Renal cortex interstitium (tissue), 11 donors: ENCODE results near the gene HCST. TPM values are rescaled to one million over a fixed set of nuclear protein-coding genes. Genes with fewer than 3 reads are reported as not detected.
"Not testable (repeated sequence)": the region's sequence is repeated elsewhere in the genome, so short reads cannot be mapped to it uniquely, and the experiment has no call there.

Experiments
- DNase-seq, 11 donors: peaks; one replicate each; pipeline ENCODE4 v3.0.0-alpha.2; 2013; ENCODE audit warnings: low read depth in 9 of 11, low spot score in 4 of 11; ENCODE audit errors: extremely low read depth in 1 of 11
- polyA plus RNA-seq, 3 donors: library from polyadenylated mRNA; unstranded; fragments of 120-200 nt; gene quantifications; one replicate each; pipeline ENCODE4 v1.2.1, GENCODE V29; 2013; ENCODE audit not compliant: insufficient read length in 3 of 3

Gene HCST
- polyA plus RNA-seq, 3 donors, result 3.3 to 5.4 (median 5.3) TPM

DNA sequence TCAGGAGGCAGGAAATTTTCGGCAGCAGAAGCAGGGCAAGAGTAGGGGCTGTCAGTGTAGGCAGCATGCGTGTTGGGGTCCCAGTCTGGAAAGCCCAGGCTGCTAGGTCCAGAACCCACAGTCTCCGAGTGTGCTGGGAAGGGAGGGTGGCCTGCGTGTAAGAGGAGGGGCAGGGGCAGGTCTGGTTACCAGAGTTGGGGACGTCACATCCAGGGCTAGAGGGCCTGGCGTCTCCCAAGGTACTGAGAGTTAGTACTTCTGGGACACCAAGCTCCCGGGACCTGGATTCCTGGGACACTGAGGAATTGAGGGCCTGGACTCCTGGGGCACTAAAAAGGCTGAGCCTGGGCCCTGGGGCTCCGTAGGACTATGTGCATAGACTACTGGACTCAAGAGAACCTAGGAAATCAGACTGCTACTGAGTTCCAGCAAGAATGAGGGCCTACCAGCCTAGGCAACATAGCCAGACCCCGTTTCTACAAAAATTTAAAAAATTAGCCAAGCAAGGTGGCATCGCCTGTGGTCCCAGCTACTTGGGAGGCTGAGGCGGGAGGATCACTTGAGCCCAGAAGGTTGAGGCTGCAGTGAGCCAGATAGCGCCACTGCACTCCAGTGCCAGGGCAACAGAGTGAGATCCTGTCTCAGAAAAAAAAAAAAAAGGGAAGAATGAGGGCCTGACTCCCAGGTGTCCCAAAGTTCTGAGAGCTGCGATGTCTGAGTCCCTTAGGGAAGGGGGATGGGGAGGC is 4.5 kb upstream of the HCST start:
- DNase-seq, result no peak

DNA sequence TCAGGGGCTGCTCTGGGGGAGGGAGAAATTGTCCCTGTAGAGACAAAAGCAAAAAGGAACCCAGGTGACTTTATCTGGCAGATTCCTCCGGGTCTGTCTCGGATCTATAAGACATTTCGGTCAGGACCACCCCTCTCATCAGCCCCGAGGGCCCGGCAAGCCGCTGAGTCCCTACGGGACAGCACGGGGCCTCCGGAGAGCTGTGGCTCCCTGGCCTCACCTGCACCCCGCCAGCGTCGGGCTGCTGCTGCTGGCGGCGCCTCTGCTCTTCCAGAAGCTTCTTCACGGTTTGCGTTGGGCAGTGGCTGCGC is 3.9 kb upstream of the HCST start:
- no peak for DNase-seq

DNA sequence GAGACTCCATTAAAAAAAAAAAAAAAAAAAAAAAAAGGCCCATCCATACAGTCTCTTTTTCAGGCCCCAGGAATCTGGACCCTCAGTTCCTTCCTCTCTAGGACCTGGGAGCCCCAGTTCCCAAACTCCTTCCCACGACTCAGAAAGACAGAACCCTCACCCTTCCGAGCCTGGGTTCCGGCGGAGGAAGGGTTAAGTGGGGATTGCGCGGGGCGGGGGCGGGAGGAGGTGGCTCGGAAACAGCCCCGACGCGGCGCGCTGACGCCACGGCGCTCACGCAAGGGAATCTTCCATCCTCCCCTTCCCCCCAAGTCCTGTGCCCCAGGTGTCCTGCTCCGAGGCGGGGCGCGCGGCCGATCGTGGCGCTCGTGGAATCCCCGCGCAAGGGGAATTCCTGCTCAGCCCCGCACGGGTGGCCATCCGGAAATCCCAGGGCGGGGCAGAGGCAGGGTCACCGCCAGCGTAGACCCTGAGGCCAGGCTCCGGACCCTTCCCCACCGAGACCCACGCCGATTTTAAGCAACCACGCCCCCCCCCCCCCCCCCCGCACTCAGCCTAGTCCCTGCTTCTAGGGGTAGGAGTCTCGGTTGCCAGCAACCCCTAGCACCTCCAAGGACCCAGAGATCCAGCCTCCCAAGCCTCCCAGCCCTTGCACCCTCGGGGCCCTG is 2.6 kb upstream of the HCST start:
- DNase-seq, result peak in 10 of 11 donors; percentile 61 to 75 (median 69)

DNA sequence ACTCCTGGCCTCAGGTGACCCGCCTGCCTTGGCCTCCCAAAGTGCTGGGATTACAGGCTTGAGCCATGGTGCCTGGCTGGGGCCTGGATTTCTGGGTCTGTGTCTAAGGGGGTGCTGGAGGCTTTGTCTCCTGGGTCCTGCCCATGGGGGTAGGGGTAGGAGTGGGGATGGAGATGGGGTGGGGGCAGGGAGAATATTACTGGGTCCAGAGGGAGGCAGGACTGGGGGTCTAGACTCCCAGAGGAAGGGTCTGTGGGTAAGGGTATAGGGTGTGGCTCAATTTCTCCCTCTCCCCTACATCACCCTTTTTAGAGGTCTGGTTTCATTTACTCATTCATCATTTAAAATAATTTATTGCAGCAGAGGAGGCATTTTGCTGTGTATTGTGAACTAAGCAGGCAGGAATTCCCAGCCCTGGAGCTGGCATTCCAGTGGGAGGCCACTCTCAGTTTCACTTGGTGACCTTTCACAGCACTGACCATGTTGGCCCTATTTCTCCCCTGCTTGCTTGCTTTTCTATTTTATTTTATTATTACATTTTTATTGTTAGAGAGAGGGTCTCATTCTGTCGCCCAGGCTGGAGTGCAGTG is 1.2 kb upstream of the HCST start:
- DNase-seq, result peak in 1 of 11 donors; percentile 18

DNA sequence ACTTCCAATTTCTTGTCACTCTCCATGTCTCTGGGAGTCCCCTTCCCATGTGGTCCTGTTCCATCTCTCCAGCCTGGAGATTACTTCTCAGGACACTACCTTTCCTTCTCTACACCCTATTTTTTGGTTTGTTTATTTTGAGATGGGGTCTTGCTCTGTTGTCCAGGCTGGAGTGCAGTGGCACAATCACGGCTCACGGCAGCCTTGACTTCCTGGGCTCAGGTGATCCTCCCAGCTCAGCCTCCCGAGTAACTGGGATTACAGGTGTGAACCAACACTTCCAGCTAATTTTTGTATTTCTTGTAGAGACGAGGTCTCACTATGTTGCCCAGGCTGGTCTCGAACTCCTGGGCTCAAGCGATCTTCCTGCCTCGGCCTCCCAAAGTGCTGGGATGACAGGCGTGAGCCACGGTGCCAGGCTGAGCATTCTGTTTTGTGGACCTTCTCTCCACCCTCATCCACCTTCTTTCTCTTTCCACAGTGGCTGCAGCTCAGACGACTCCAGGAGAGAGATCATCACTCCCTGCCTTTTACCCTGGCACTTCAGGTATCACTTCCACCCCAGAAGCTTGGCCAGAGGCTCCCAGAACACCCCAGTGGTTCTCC is 644 bp downstream of the HCST start:
- no peak for DNase-seq

DNA sequence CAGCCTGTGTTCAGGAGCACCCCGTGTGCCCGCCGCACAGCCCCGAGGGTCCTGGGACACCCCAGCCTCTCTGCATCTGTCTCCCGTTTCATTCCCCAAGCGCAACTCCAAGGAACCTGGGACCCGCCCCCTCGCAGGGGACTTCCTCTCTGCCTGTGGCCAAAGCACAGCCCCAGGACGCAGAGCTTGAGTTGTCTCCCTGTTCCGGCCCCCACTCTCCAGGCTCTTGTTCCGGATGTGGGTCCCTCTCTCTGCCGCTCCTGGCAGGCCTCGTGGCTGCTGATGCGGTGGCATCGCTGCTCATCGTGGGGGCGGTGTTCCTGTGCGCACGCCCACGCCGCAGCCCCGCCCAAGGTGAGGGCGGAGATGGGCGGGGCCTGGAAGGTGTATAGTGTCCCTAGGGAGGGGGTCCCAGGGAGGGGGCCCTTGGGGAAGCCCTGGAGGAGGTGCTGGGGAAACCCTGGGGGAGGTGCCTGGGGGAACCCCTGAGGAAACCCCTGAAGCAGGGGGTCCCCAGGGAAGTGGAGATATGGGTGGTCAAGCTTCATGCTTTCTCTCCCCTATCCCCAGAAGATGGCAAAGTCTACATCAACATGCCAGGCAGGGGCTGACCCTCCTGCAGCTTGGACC is 1.3 kb downstream of the HCST start:
- DNase-seq, result peak in 4 of 11 donors; percentile 42 to 50 (median 47)

DNA sequence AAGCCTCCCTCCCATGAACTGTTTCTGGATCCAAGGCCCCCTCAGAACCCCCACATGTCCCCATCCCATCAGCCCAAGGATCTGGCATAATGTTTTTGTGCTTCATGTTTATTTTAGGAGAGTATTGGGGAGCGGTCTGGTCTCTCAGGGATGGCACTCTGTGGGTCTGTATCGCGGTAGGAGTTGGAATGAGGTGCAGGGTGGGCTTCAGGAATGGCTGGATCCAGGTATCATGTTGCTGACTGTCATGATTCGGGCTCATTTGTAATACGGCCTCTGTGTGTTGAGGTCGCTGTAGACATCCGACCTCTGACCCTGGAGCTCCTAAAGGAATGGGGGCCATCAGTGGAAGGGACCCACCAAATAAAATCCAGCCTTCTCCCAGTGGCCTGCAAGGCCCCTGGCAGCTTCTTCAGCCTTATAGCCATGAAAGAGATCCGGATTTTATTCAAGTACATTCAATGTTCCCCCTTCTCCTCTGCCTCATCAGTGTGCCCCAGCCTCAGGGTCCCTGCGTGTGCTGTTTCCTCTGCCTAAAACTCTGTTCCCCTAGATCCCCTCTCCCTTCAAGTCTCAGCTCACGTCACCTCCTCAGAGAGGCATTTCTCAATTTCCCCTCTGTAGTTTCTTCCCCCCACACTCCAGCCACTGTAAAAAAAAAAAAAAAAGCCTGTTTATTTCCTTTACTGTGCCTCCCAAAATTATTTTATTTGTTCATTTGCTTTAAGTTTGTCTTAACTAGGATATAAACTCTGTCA is 2.2 kb downstream of the HCST start:
- DNase-seq, result no peak

DNA sequence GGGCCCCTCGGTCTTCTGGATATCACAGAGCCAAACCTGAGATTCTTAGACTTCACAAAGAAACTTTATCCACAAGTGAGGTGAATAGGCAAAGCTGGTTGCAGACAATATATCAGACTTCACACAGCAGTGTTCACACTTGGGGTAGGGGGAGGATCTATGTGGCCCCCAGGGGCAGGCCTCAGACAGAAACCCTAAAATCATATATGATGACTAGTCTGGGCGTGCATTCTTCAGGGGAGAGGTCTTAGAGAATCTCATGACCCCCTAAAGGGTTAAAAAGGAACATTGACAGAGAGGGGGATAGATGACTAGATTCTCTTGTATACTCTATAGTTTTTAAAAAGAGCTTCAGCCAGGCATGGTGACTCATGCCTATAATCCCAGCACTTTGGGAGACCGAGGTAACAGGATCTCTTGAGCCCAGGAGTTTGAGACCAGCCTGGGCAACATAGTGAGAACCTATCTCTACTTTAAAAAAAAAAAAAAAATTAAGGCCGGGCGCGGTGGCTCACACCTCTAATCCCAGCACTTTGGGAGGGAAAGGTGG is 2.9 kb downstream of the HCST start:
- DNase-seq, result no peak

DNA sequence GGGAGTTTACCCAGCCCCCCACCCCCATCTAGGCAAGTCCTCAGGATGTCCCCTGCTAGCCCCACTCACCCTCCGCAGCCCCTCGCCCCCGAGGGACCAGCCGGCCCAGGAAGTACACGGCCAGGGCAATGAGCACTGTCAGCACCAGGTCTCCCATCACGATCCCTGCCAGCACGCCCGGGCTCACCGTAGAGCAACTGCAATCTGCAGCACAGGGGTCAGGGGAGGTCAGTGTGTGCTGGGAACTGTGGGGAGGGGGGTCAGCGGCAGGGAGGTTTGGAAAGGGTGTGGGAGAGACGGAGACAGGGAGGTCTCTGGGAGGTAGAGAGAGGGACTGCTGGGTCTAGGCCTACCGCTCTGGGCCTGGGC is 5.0 kb downstream of the HCST start:
- no peak for DNase-seq

DNA sequence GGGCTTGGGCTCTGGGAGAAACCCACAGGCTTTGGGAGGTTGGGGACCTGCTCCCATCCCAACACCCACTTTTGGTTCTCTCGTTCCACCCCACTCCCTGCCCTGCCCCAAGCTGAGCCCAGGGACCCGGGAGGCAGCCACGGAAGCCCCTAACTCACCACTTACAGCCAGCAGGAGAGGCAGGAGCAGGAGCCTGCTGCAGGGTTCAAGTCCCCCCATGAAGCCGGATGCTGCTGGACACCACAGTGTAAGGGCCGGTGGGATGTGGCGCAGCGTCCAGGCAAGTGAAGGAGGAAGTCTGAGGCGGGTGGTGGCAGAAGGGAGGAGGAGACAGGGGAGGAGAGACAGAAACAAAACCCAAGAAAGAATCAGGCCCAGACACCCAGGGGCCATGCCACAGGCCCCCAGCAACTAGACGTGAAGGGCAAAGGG is 5.7 kb downstream of the HCST start, which contains the start of gene TYROBP:
TYROBP (minus strand) TSS at position 286 of the 432 bp plus-strand sequence; CDS start at position 219, 67 bp downstream.
- no peak for DNase-seq

DNA sequence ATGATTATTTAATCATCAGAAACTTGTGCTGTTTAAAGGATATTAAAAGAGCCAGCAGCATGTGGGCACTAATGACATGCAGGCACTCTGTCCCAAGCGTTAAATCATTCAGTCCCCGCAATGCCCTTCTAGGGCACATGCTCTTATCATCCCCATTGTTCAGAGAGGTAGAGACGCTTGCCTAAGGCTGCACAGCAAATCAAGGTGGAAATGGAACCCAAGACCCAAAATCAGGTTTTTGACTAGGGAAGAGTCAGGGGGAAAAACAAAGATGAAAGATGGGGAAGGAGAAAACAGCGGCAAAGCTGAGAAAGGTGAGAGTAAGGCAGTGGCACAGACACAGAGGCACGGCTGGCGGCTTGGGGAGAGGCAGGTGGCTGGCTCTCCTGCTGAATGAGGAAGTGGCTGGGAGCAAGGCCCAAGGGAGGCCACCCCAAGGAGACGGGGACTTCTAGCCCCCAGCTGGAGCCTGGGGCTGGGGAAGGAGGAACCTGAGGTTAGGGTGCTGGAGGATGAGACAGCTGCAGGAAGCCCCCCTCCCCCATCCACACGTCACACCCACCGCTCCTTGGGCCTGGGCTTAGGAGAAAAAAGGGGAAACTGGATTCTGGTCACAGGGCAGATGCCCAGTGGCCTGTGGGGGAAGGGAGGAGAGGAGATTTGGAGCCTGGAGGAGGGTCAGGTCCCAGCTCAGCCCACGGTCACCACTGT is 6.8 kb downstream of the HCST start:
- DNase-seq, result no peak

DNA sequence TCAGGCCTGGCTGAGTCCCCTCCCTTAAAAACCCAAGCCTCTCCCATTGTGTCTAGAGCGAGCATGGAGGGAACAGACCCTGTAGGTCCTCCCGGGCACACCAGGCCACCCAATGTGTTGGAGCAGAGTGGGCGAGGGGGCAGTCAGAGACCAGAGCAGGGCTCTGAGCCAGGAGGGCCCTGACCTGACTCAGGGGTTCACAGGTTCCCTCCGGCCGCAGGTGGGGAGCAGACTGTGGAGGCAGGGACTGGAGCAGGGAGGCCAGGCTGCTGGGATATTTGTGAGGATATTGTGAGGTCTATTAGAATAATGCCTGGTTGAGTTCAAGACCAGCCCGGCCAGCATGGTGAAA is 7.3 kb downstream of the HCST start:
- no peak for DNase-seq

DNA sequence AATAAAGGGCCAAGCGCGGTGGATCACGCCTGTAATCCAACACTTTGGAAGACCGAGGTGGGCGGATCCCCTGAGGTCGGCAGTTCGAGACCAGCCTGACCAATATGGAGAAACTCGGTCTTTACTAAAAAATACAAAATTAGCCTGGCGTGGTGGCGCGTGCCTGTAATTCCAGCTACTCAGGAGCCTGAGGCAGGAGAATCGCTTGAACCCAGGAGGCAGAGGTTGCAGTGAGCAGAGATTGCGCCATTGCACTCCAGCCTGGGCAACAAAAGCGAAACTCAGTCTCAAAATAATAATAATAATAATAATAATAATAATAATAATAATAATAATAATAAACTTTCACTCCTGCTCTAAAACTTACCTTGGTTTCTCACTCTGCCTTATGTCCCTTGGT is 8.0 kb downstream of the HCST start:
- DNase-seq, result not testable (repeated sequence)

DNA sequence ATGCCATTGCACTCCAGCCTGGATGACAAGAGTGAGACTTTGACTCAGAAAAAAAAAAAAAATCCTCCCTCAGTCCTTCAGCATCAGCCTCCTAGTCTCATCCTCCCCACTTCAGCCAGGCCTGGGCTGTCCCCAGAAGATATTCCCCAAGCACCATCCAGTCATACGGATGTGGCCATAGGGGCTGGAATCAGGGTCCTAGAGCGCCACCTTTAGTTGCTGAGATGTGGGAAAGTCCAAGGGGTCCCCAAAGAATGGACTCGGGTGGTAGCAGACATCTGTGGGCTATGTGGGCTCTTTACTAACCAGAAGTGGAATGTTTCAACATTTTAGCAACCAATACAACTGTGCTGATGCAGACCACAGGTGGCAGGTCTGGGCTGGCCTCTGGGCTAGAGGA is 8.8 kb downstream of the HCST start:
- no peak for DNase-seq

DNA sequence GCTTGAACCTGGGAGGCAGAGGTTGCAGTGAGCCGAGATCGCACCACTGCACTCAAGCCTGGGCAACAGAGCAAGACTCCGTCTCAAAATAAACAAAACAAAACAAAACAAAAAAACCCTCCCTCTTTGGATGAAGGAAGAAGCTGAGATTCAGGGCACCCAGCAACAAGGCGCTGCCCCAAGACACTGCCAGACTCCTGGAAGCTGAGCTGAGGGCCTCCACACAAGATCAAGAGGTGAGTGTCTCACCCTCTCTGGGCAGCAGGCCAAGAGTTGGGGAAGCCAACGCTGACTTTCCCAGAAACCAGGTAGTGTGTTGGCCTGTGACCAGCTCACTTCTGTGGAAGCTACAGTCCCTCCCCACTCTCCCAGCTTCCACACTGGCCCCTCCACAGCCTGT is 9.5 kb downstream of the HCST start:
- no peak for DNase-seq

DNA sequence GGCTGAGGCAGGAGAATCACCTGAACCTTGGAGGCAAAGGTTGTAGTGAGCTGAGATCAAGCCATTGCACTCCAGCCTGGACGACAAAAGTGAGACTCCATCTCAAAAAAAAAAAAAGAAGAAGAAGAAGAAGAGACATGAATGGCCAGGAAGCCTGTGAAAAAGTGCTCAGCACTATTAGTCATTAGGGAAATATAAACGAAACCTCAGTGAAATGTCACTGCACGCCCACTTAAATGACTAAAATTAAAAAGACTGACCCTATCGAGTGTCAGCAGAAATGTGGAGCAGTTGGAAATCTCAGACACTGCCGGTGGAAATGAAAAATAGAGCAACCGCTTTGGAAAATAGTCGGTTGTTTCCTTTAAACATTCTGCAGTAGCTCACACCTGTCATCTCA is 11.3 kb downstream of the HCST start:
- no peak for DNase-seq

DNA sequence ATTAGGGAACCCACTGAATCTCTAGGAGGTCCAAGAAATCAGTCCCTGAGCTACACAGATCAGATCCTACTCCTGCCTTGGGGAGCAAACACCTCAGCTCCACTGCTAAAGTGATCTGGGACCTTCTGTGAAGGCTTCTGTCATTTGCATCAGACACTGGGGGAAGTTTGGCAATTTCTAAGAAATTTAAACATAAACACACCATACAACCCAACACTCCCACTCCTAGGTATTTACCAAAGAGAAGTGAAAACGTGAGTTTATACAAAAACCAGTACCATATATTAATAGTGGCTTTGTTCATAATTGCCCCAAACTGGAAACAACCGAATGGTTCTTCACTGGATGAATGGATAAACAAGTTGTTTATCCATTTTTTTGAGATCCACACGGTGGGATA is 13.1 kb downstream of the HCST start:
- no peak for DNase-seq

DNA sequence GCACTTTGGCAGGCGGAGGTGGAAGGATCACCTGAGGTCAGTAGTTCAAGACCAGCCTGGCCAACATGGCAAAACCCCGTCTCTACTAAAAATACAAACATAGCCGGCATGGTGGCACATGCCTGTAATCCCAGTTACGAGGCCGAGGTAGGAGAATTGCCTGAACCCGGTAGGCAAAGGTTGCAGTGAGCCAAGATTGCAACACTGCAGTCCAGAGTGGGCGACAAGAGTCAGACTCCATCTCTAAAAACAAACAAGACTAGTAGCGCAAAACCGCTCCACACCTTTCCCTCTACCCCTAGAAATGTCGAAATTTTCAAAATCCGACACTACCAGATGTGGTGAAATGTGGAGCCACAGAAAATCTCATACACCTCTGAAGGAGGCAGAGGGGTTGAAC is 17.0 kb downstream of the HCST start:
- no peak for DNase-seq
